ENCODE results near the gene ZC3H7B.

ZC3H7B gene

GRCh38 chr22:41405588-41405987, 104.3 kb downstream of the ZC3H7B start:
- no peak overlapping the region for H3K4me3 ChIP-seq (ENCODE audit: low read depth, low read length)

GRCh38 chr22:41406410-41406809, 105.1 kb downstream of the ZC3H7B start:
- Histone ChIP-seq H3K36me3 (no peaks in the 10 kb centered on the region), H3K27me3 (no peaks in the 10 kb centered on the region), H3K4me3 (ENCODE audit: low read depth, low read length) (no peak overlapping the region), H3K9me3 (no peaks in the 10 kb centered on the region), H3K4me1 (no peaks in the 10 kb centered on the region)
- DNase-seq, result no peak
- TF ChIP-seq CTCF (IDR thresholded peaks at IDR 0.05; ENCODE audit: low read depth, low read length), result no peak

More at GRCh38 chr22:41405588-41405987, 104.3 kb downstream of the ZC3H7B start:
- H3K4me1 ChIP-seq, result no peaks in the 10 kb centered on the region
- H3K36me3 ChIP-seq, result no peaks in the 10 kb centered on the region
- TF ChIP-seq CTCF (IDR thresholded peaks at IDR 0.05; ENCODE audit: low read depth, low read length), result no peak
- H3K9me3 ChIP-seq, result no peaks in the 10 kb centered on the region
- DNase-seq, result no peak
- no peaks in the 10 kb centered on the region for H3K27me3 ChIP-seq

- H3K36me3 ChIP-seq, result no peaks in the 10 kb centered on the region
- TF ChIP-seq CTCF (IDR thresholded peaks at IDR 0.05; ENCODE audit: low read depth, low read length), result no peak
- H3K4me3 ChIP-seq (ENCODE audit: low read depth, low read length), result no peak overlapping the region
- no peaks in the 10 kb centered on the region for H3K9me3 ChIP-seq
- DNase-seq, result no peak
- H3K27me3 ChIP-seq, result no peaks in the 10 kb centered on the region
- no peaks in the 10 kb centered on the region for H3K4me1 ChIP-seq
Measured at GRCh38 chr22:41407433-41407832, 106.1 kb downstream of the ZC3H7B start.

- Histone ChIP-seq H3K36me3 (no peaks in the 10 kb centered on the region), H3K4me3 (ENCODE audit: low read depth, low read length) (no peak overlapping the region), H3K4me1 (no peaks in the 10 kb centered on the region), H3K9me3 (no peaks in the 10 kb centered on the region), H3K27me3 (no peaks in the 10 kb centered on the region)
- no peak for TF ChIP-seq CTCF (IDR thresholded peaks at IDR 0.05; ENCODE audit: low read depth, low read length)
- no peak for DNase-seq
Measured at GRCh38 chr22:41408665-41409064, 107.3 kb downstream of the ZC3H7B start.
